GM08714 (cell line): Measurements from ENCODE around the gene MAD2L1BP.
"Not testable (repeated sequence)": the region's sequence is repeated elsewhere in the genome, so short reads cannot be mapped to it uniquely, and the experiment has no call there.

ENCODE experiments used
- H3K4me3 ChIP-seq: fragments of 200-500 bp; sonication (Bioruptor generic); 2 replicates; pipeline ENCODE4 v1.5.1; 2014; ENCODE audit warnings: mild to moderate bottlenecking, low read length, inconsistent platforms
- ZNF274 ChIP-seq: IDR thresholded peaks from 2 replicates; pipeline ENCODE4 v1.6.1; 2012; ENCODE audit warnings: mild to moderate bottlenecking, low read depth, low read length

MAD2L1BP gene

DNA sequence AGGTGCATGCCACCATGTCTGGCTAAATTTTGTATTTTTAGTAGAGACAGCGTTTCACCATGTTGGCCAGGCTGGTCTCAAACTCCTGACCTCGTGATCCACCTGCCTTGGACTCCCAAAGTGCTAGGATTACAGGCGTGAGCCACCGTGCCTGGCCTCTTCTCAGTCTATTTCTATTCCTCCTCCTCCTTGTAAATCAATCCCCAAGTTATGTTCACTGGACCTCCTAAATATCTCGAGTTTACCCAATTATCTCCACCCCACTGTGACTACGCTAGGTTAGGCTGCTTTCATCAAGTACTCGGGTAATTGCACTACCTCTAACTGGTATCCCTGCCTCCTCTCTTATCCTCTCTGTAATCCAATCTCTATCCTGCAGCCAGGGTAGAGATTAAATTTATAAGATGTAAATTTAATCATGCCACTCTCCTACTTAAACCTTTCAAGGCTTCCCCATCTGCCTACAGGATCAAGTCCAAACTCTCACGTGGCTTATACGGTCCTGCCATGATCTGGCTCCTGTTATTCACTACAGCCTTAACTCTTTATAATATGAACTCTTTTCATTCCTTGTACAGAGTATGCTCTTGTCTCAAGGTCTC, 837 bp upstream of the MAD2L1BP start:
- TF ChIP-seq ZNF274, result no peak
- no peak overlapping the region for H3K4me3 ChIP-seq

DNA sequence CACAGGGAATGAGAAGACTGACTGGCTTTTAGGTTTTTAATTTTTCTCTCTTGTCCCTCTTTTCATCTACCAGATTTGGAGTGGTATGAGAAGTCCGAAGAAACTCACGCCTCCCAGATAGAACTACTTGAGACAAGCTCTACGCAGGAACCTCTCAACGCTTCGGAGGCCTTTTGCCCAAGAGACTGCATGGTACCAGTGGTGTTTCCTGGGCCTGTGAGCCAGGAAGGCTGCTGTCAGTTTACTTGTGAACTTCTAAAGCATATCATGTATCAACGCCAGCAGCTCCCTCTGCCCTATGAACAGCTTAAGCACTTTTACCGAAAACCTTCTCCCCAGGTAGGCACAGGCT, 644 bp downstream of the MAD2L1BP start:
- TF ChIP-seq ZNF274, result no peak
- H3K4me3 ChIP-seq, result peak overlapping the region; percentile 87

DNA sequence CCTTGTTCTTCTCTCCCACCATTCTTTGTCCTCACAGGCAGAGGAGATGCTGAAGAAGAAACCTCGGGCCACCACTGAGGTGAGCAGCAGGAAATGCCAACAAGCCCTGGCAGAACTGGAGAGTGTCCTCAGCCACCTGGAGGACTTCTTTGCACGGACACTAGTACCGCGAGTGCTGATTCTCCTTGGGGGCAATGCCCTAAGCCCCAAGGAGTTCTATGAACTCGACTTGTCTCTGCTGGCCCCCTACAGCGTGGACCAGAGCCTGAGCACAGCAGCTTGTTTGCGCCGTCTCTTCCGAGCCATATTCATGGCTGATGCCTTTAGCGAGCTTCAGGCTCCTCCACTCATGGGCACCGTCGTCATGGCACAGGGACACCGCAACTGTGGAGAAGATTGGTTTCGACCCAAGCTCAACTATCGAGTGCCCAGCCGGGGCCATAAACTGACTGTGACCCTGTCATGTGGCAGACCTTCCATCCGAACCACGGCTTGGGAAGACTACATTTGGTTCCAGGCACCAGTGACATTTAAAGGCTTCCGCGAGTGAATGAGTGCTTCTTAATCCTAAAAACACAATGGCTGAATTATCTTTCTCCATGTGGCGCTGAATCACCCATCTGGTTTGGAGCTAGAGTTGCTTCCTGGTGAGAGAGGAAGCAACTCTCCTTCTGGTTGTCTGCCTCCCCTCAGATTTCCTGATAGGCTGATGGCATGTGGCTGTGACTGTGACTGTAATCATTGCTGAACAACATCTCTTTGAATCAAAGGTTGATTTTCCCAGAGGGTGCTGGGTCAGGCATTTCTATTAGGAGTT, 4.6 kb downstream of the MAD2L1BP start:
- no peak for TF ChIP-seq ZNF274
- H3K4me3 ChIP-seq, result no peak overlapping the region

DNA sequence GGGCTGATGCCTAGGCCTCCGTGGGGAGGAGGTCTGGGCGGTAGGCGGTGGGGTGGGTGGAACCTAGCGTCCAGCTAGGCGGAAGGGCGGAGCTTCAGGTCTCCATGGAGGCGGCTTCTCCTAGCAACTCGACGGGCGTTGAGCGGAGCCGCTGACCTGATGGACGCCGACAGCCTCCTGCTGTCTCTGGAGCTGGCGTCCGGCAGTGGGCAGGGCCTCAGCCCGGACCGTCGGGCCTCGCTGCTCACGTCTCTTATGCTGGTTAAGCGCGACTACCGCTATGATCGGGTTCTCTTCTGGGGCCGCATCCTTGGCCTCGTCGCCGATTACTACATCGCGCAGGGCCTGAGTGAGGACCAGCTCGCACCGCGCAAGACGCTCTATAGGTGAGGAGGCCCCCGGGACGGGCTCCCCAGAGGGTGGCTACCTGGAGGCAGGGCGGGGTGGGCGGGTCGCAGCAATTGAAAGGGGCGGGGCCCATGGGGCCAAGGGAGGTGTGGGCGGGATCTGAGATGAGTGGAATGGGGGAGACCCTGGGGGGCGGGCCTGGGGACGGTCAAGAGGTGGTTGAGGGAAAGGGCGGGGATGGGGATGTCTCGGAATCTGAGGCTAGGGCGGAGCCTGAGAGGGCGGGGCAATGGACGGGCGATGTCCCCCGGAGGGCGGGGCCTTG, 9.4 kb downstream of the MAD2L1BP start, which contains the start of gene RSPH9:
Gene RSPH9 (plus strand): TSS at position 97 of the 673 bp plus-strand sequence. CDS start 63 bp downstream, at position 160.
- H3K4me3 ChIP-seq, result no peak within 1 kb of the TSS
- no peak for TF ChIP-seq ZNF274

DNA sequence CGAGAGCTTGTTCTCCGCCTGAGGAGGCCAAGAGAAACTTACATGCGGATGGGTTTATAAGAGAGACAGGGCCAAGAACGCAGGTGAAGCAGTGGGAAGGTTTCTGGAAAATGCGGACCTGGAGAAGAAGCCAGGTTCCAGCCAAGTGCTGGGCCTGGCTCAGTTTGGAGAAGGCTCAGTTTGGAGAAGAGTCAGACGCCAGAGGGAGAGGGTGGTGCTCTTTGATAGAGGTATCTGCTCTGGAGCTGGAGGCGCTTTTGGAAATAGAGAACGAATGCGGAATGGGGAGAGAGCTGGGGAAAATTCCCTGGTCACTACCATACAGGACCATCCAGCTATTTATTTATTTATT, 9.9 kb downstream of the MAD2L1BP start:
- no peak overlapping the region for H3K4me3 ChIP-seq
- no peak for TF ChIP-seq ZNF274

DNA sequence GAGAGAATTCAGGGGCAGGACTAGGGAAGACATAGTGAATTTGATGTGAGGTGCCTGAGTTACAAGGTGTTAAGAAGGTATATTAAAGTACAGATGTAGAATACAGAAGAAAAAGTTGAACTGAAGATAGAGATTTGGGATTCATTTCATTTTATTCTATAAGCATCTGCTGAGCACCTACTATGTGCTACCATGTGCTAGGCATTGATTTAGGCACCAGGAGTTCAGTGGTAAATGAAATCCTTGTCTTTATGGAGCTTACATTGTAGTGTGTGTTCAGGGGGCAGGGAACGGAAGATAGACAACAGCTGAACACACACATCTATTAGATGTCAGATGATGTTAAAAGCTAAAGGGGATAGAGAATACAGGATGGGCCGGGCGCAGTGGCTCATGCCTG, 12.0 kb downstream of the MAD2L1BP start:
- TF ChIP-seq ZNF274, result no peak
- no peak overlapping the region for H3K4me3 ChIP-seq

DNA sequence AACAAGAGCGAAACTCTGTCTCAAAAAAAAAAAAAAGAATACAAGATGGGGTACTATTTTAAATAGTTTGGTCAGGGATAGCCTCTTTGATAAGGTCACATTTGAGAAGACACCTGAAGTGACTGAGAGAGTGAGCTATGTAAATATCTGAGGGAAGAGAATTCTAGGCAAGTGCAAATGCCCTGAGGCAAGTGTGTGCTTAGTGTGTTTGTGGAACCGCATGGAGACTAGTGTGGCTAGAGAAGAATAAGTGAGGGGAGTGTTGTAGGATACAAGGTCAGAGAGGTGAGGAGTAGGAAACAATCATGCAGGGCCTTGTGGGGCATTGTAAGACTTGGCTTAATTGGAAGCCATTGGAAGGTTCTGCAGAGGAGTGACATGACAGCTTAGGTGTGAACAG, 12.6 kb downstream of the MAD2L1BP start:
- no peak for TF ChIP-seq ZNF274

DNA sequence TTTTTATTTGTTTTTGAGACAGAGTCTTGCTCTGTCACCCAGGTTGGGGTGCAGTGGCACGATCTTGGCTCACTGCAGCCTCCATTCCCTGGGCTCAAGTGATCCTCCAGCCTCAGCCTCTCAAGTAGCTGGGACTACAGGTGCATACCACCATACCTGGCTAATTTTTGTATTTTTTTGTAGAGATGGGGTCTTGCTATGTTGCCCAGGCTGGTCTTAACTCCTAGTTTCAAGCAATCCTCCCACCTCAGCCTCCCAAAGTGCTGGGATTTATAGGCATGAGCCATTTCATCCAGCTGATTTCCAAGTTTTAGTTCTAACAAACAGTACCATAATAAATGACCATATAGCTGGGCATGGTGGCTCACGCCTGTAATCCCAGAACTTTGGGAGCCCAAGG, 17.2 kb downstream of the MAD2L1BP start:
- H3K4me3 ChIP-seq, result not testable (repeated sequence)

More for the DNA sequence above, 12.6 kb downstream of the MAD2L1BP start:
- no peak overlapping the region for H3K4me3 ChIP-seq

DNA sequence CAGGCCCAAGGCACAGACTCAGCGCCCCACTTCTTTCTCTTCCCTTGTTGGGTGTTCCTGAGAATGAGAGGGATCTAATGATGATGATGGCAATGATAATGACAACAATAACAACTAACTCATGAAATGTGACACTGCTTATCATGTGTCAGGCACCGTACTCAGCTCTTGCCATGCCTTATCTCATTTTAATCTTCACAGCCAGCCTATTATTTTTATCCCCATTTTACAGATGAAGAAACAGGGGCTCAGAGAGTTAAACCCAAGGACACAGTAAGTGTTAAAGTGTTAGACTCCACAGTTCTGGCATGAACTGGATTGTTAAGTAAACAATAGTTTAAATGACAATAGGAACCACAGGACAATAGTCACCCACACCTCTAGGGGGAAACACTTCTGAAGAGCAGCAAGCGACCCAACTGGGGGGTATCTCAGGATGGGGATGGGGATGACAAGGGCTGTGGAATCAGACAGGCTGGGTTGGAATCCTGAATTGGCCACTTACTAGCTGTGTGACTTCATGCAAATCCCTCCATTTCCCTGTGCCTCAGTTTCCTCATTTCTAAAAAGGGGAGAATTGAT, 21.7 kb downstream of the MAD2L1BP start:
- H3K4me3 ChIP-seq, result no peak overlapping the region
- no peak for TF ChIP-seq ZNF274

DNA sequence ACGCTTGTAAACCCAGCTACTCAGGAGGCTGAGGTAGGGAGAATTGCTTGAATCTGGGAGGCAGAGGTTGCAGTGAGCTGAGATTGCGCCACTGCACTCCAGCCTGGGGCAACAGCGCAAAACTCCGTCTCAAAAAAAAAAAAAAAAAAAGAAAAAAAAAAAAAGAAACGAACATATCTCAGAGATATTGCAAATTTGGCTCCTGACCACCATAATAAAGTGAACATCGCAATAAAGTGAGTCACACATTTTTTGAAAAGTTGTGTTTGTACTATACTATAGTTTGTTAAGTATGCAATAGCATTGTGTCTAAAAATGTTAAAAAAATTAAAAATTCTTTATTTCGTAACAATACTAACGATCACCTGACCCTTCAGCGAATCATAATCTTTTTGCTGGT, 22.5 kb downstream of the MAD2L1BP start:
- no peak overlapping the region for H3K4me3 ChIP-seq
- no peak for TF ChIP-seq ZNF274

DNA sequence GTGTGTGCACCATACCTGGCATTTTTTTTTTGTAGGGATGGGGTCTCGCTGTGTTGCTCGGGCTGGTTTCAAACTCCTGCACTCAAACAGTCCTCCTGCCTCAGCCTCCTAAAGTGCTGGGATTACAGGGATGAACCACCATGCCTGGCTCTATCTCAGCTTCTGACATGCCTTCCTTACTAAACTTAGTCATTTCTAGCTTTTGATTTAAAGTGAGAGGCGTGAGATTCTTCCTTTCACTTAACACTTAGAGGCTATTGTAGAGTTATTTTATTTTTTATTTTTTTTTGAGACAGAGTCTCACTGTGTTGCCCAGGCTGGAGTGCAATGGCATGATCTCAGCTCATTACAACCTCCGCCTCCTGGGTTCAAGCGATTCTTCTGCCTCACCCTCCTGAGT, 27.3 kb downstream of the MAD2L1BP start:
- not testable (repeated sequence) for H3K4me3 ChIP-seq

DNA sequence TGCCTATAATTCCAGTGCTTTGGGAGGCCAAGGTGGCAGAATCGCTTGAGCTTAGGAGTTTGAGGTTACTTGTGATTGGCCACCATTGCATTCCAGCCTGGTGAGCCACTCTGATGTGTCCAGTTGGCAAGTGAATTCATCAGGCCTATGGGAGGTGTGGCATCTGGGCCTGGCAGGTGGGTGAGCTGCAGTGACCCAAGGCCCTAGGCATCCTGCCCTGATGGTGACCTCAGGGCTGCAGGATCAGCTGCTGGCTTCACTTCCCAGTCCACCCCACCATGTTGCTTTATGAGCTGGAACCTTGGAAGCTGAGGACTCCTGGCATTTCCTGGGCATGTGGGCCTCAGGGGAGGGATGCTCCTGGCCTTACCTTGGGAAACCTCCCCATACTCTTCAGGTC, 29.7 kb downstream of the MAD2L1BP start:
- H3K4me3 ChIP-seq, result no peak overlapping the region
- no peak for TF ChIP-seq ZNF274

DNA sequence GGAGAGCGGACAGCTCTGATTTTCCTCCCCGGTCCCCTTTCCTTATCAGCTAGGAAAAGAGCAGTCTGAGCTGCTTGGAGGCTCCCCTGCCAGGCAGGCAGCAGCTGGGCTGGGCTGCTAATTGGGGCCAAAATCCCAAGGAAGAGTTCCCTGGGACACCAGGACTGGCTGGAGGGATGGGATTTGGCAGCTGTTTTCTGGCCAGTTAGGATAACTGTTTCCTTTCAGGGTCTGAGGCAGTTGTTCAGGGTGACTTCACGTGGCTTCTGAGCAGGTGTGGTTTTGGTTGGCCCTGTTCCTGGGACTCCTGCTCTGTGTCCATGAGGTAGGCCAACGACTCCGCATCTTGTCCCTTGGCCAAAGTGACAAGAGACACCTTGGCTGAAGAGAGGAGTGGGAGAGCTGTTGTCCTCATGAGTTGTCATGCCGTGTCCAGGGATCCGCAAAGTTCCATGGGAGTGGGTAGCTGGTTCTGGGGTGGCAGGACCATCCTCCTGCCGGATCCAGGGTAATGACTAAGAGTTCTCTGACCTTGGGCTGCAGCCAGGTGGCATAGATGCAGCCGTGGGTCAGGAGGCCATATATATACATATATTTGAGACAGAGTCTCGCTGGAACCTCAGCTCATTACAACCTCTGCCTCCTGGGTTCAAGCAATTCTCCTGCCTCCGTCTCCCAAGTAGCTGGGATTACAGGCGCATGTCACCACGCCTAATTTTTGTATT, 30.7 kb downstream of the MAD2L1BP start:
- H3K4me3 ChIP-seq, result no peak overlapping the region
- TF ChIP-seq ZNF274, result no peak
